Measurements from ENCODE around the gene ACTA2.
A peak's percentile ranks its signal among the peaks of the same experiment; 100 is the strongest.

Gene ACTA2

GRCh38 chr10:88927416-88927690 lies 25.2 kb downstream of the ACTA2 start:
- Histone ChIP-seq H3K27ac (ENCODE audit: low read depth, low read length) (peak overlapping the region; percentile 26), H3K9me3 (ENCODE audit: control insufficient read depth in 1 of 2, low read length in 2 of 2) (no peaks in the 10 kb centered on the region), H3K36me3 (ENCODE audit: control insufficient read depth in 1 of 2, insufficient read depth in 2 of 2, low read length in 2 of 2) (peaks cover 0 to 9% of the 10 kb centered on the region in 2 donors), H3K4me1 (ENCODE audit: control insufficient read depth in 1 of 2, insufficient read depth in 2 of 2, low read length in 2 of 2) (no peaks in the 10 kb centered on the region), H3K27me3 (ENCODE audit: control insufficient read depth in 1 of 2, insufficient read depth in 2 of 2, low read length in 2 of 2) (no peaks in the 10 kb centered on the region), H3K4me3 (ENCODE audit: low read depth in 1 of 2, low read length in 2 of 2) (no peak overlapping the region), H3K9ac (ENCODE audit: low read depth in 1 of 2, low read length in 2 of 2) (no peak overlapping the region)

GRCh38 chr10:88926566-88927415 lies 25.8 kb downstream of the ACTA2 start:
- peaks cover 0 to 11% of the 10 kb centered on the region in 2 donors for H3K36me3 ChIP-seq (ENCODE audit: control insufficient read depth in 1 of 2, insufficient read depth in 2 of 2, low read length in 2 of 2)
- H3K9me3 ChIP-seq (ENCODE audit: control insufficient read depth in 1 of 2, low read length in 2 of 2): no peaks in the 10 kb centered on the region
- H3K9ac ChIP-seq (ENCODE audit: low read depth in 1 of 2, low read length in 2 of 2): no peak overlapping the region
- H3K4me1 ChIP-seq (ENCODE audit: control insufficient read depth in 1 of 2, insufficient read depth in 2 of 2, low read length in 2 of 2): no peaks in the 10 kb centered on the region
- no peak overlapping the region for H3K27ac ChIP-seq (ENCODE audit: low read depth, low read length)
- H3K27me3 ChIP-seq (ENCODE audit: control insufficient read depth in 1 of 2, insufficient read depth in 2 of 2, low read length in 2 of 2): no peaks in the 10 kb centered on the region
- H3K4me3 ChIP-seq (ENCODE audit: low read depth in 1 of 2, low read length in 2 of 2): no peak overlapping the region

- peaks cover 0 to 18% of the 10 kb centered on the region in 2 donors for H3K36me3 ChIP-seq (ENCODE audit: control insufficient read depth in 1 of 2, insufficient read depth in 2 of 2, low read length in 2 of 2)
- no peak overlapping the region for H3K4me3 ChIP-seq (ENCODE audit: low read depth in 1 of 2, low read length in 2 of 2)
- no peak overlapping the region for H3K27ac ChIP-seq (ENCODE audit: low read depth, low read length)
- H3K9me3 ChIP-seq (ENCODE audit: control insufficient read depth in 1 of 2, low read length in 2 of 2): no peaks in the 10 kb centered on the region
- H3K27me3 ChIP-seq (ENCODE audit: control insufficient read depth in 1 of 2, insufficient read depth in 2 of 2, low read length in 2 of 2): no peaks in the 10 kb centered on the region
- H3K4me1 ChIP-seq (ENCODE audit: control insufficient read depth in 1 of 2, insufficient read depth in 2 of 2, low read length in 2 of 2): no peaks in the 10 kb centered on the region
- no peak overlapping the region for H3K9ac ChIP-seq (ENCODE audit: low read depth in 1 of 2, low read length in 2 of 2)
Measured at GRCh38 chr10:88923520-88923919, 29.1 kb downstream of the ACTA2 start.

- Histone ChIP-seq H3K4me3 (ENCODE audit: low read depth in 1 of 2, low read length in 2 of 2) (no peak overlapping the region), H3K27me3 (ENCODE audit: control insufficient read depth in 1 of 2, insufficient read depth in 2 of 2, low read length in 2 of 2) (no peaks in the 10 kb centered on the region), H3K9ac (ENCODE audit: low read depth in 1 of 2, low read length in 2 of 2) (no peak overlapping the region), H3K9me3 (ENCODE audit: control insufficient read depth in 1 of 2, low read length in 2 of 2) (no peaks in the 10 kb centered on the region), H3K36me3 (ENCODE audit: control insufficient read depth in 1 of 2, insufficient read depth in 2 of 2, low read length in 2 of 2) (peaks cover 0 to 24% of the 10 kb centered on the region in 2 donors), H3K4me1 (ENCODE audit: control insufficient read depth in 1 of 2, insufficient read depth in 2 of 2, low read length in 2 of 2) (peaks cover 0 to 6% of the 10 kb centered on the region in 2 donors), H3K27ac (ENCODE audit: low read depth, low read length) (no peak overlapping the region)
Measured at GRCh38 chr10:88922041-88922440, 30.5 kb downstream of the ACTA2 start.

GRCh38 chr10:88920986-88921593 lies 31.5 kb downstream of the ACTA2 start:
- Histone ChIP-seq H3K4me3 (ENCODE audit: low read depth in 1 of 2, low read length in 2 of 2) (no peak overlapping the region), H3K36me3 (ENCODE audit: control insufficient read depth in 1 of 2, insufficient read depth in 2 of 2, low read length in 2 of 2) (peaks cover 0 to 24% of the 10 kb centered on the region in 2 donors), H3K9ac (ENCODE audit: low read depth in 1 of 2, low read length in 2 of 2) (no peak overlapping the region), H3K27me3 (ENCODE audit: control insufficient read depth in 1 of 2, insufficient read depth in 2 of 2, low read length in 2 of 2) (no peaks in the 10 kb centered on the region), H3K4me1 (ENCODE audit: control insufficient read depth in 1 of 2, insufficient read depth in 2 of 2, low read length in 2 of 2) (peaks cover 0 to 6% of the 10 kb centered on the region in 2 donors), H3K27ac (ENCODE audit: low read depth, low read length) (no peak overlapping the region), H3K9me3 (ENCODE audit: control insufficient read depth in 1 of 2, low read length in 2 of 2) (no peaks in the 10 kb centered on the region)

GRCh38 chr10:88920198-88920597 lies 32.4 kb downstream of the ACTA2 start:
- Histone ChIP-seq H3K4me3 (ENCODE audit: low read depth in 1 of 2, low read length in 2 of 2) (no peak overlapping the region), H3K36me3 (ENCODE audit: control insufficient read depth in 1 of 2, insufficient read depth in 2 of 2, low read length in 2 of 2) (peaks cover 0 to 27% of the 10 kb centered on the region in 2 donors), H3K27ac (ENCODE audit: low read depth, low read length) (no peak overlapping the region), H3K4me1 (ENCODE audit: control insufficient read depth in 1 of 2, insufficient read depth in 2 of 2, low read length in 2 of 2) (peaks cover 0 to 6% of the 10 kb centered on the region in 2 donors), H3K27me3 (ENCODE audit: control insufficient read depth in 1 of 2, insufficient read depth in 2 of 2, low read length in 2 of 2) (no peaks in the 10 kb centered on the region), H3K9me3 (ENCODE audit: control insufficient read depth in 1 of 2, low read length in 2 of 2) (no peaks in the 10 kb centered on the region), H3K9ac (ENCODE audit: low read depth in 1 of 2, low read length in 2 of 2) (no peak overlapping the region)

- H3K4me3 ChIP-seq (ENCODE audit: low read depth in 1 of 2, low read length in 2 of 2): no peak overlapping the region
- H3K27me3 ChIP-seq (ENCODE audit: control insufficient read depth in 1 of 2, insufficient read depth in 2 of 2, low read length in 2 of 2): no peaks in the 10 kb centered on the region
- H3K4me1 ChIP-seq (ENCODE audit: control insufficient read depth in 1 of 2, insufficient read depth in 2 of 2, low read length in 2 of 2): peaks cover 0 to 6% of the 10 kb centered on the region in 2 donors
- no peak overlapping the region for H3K9ac ChIP-seq (ENCODE audit: low read depth in 1 of 2, low read length in 2 of 2)
- H3K9me3 ChIP-seq (ENCODE audit: control insufficient read depth in 1 of 2, low read length in 2 of 2): no peaks in the 10 kb centered on the region
- H3K27ac ChIP-seq (ENCODE audit: low read depth, low read length): no peak overlapping the region
- peaks cover 0 to 24% of the 10 kb centered on the region in 2 donors for H3K36me3 ChIP-seq (ENCODE audit: control insufficient read depth in 1 of 2, insufficient read depth in 2 of 2, low read length in 2 of 2)
Measured at GRCh38 chr10:88919041-88919440, 33.5 kb downstream of the ACTA2 start.

GRCh38 chr10:88918191-88918905 lies 34.2 kb downstream of the ACTA2 start:
- peaks cover 3 to 24% of the 10 kb centered on the region in 2 donors for H3K36me3 ChIP-seq (ENCODE audit: control insufficient read depth in 1 of 2, insufficient read depth in 2 of 2, low read length in 2 of 2)
- no peak overlapping the region for H3K9ac ChIP-seq (ENCODE audit: low read depth in 1 of 2, low read length in 2 of 2)
- peaks cover 0 to 6% of the 10 kb centered on the region in 2 donors for H3K4me1 ChIP-seq (ENCODE audit: control insufficient read depth in 1 of 2, insufficient read depth in 2 of 2, low read length in 2 of 2)
- H3K4me3 ChIP-seq (ENCODE audit: low read depth in 1 of 2, low read length in 2 of 2): no peak overlapping the region
- no peaks in the 10 kb centered on the region for H3K9me3 ChIP-seq (ENCODE audit: control insufficient read depth in 1 of 2, low read length in 2 of 2)
- no peak overlapping the region for H3K27ac ChIP-seq (ENCODE audit: low read depth, low read length)
- no peaks in the 10 kb centered on the region for H3K27me3 ChIP-seq (ENCODE audit: control insufficient read depth in 1 of 2, insufficient read depth in 2 of 2, low read length in 2 of 2)

- Histone ChIP-seq H3K27me3 (ENCODE audit: control insufficient read depth in 1 of 2, insufficient read depth in 2 of 2, low read length in 2 of 2) (no peaks in the 10 kb centered on the region), H3K4me1 (ENCODE audit: control insufficient read depth in 1 of 2, insufficient read depth in 2 of 2, low read length in 2 of 2) (peaks cover 0 to 6% of the 10 kb centered on the region in 2 donors), H3K9me3 (ENCODE audit: control insufficient read depth in 1 of 2, low read length in 2 of 2) (no peaks in the 10 kb centered on the region), H3K4me3 (ENCODE audit: low read depth in 1 of 2, low read length in 2 of 2) (no peak overlapping the region), H3K27ac (ENCODE audit: low read depth, low read length) (no peak overlapping the region), H3K36me3 (ENCODE audit: control insufficient read depth in 1 of 2, insufficient read depth in 2 of 2, low read length in 2 of 2) (peaks cover 3 to 32% of the 10 kb centered on the region in 2 donors), H3K9ac (ENCODE audit: low read depth in 1 of 2, low read length in 2 of 2) (no peak overlapping the region)
Measured at GRCh38 chr10:88916986-88917385, 35.6 kb downstream of the ACTA2 start.

GRCh38 chr10:88916231-88916630 lies 36.3 kb downstream of the ACTA2 start:
- Histone ChIP-seq H3K4me3 (ENCODE audit: low read depth in 1 of 2, low read length in 2 of 2) (no peak overlapping the region), H3K4me1 (ENCODE audit: control insufficient read depth in 1 of 2, insufficient read depth in 2 of 2, low read length in 2 of 2) (peaks cover 0 to 6% of the 10 kb centered on the region in 2 donors), H3K9me3 (ENCODE audit: control insufficient read depth in 1 of 2, low read length in 2 of 2) (no peaks in the 10 kb centered on the region), H3K27me3 (ENCODE audit: control insufficient read depth in 1 of 2, insufficient read depth in 2 of 2, low read length in 2 of 2) (no peaks in the 10 kb centered on the region), H3K36me3 (ENCODE audit: control insufficient read depth in 1 of 2, insufficient read depth in 2 of 2, low read length in 2 of 2) (peaks cover 3 to 31% of the 10 kb centered on the region in 2 donors), H3K9ac (ENCODE audit: low read depth in 1 of 2, low read length in 2 of 2) (no peak overlapping the region), H3K27ac (ENCODE audit: low read depth, low read length) (no peak overlapping the region)

Measured in duodenal mucosa (tissue), 2 donors.